NCI-H510A treated with DMSO at 0.1 percent for 48 hours (cell line): ENCODE data around the gene C11orf21.
"Not testable (repeated sequence)": the region's sequence is repeated elsewhere in the genome, so short reads cannot be mapped to it uniquely, and the experiment has no call there.

Experiments
- DNase-seq: peaks from one replicate; lab custom pipeline; 2025; lab: John Stamatoyannopoulos, UW

Gene C11orf21

DNA sequence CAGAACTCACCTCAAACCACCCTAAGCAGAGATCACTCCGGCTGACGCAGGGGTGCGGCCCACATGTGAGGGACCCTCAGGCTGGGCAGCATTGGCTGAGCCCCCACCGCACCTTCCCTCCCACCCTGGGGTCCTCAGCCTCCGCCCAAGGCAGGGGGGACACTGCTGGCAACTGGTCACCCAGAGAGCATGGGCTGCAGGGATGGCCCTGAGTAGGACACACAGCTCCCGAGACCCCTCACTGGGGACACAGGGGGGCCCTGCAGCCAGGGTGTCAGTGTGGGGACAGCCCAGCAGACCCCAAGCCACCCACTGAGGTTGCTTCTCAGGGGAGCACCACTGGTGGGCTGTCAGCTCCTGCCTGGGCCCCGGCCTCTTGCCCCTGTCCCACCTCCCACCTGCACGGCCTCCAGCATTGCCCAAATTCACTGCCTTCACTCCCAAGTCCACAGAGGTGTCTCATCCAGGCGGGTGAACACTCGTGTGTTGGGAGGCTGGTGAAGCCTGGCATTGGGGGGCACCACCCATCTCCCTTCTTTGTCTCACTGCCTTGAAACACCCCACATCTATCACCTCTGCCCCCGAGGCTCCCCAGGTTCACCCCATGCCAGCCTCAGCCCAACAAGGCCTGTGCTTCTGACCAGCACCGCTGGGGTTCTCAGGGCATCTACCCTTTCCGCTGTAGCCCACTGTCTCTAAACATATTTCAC, 4.7 kb downstream of the C11orf21 start:
- no peak for DNase-seq

DNA sequence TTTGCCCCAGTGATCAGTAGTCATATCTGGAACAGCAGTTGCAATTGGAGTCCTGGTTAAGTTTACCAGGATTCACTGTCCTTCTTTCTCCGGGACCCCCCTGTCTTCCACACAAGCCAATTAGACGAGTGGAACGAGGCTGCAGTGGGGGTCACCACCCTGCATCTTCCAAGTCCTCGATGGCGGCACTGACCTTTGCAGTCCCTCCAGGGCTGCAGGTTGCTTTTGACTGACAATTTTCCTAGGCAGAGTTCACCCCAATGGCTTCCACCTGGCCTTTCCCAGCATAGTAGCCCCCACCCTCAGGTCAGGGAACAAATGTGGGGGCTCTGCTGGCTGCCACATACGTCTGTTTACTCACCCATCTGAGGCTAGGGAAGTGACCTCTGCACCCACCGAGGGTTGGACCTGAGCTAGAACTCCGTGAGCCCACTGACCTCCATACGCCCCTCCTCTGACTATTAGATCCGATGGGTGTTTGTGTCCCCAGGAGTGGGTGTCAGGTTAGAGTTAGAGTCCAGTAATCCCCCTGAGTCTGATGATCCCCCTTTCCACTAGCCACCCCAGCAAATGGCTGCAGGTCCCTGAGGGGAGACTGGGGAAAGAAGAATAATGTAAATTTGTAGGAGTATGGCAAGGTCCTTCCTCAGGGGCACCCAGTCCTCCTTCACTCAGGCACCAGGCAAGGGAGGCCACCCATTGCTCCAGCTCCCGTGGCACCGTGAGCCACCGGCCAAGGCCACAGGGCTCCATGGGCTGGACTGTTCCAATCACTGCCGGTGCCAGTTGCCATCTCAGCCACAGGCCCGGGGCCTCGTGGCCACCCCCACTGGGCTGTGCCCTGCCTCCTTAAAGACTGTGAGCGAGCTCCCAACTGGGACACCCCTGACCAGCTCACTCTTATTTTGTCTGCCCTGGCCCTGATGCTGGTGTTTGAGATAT, 5.5 kb downstream of the C11orf21 start:
- DNase-seq: no peak

DNA sequence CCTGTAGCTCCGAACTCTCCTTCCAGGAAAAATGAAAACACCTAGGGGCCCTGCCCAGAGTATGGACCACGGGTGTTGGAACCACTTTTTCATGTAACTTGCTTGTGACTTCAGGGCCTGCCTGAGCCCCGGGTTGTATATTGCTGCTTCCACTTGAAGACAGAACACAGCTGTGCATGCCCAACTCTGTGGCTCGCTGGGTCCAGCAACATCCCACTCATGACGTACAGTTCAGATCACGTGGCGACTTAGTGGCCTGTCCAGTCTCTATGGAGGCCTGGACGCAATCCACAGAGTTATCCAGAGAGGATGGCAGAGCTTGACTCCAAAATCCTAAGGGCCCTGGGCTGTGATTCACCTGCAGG, 6.8 kb downstream of the C11orf21 start:
- DNase-seq: no peak

DNA sequence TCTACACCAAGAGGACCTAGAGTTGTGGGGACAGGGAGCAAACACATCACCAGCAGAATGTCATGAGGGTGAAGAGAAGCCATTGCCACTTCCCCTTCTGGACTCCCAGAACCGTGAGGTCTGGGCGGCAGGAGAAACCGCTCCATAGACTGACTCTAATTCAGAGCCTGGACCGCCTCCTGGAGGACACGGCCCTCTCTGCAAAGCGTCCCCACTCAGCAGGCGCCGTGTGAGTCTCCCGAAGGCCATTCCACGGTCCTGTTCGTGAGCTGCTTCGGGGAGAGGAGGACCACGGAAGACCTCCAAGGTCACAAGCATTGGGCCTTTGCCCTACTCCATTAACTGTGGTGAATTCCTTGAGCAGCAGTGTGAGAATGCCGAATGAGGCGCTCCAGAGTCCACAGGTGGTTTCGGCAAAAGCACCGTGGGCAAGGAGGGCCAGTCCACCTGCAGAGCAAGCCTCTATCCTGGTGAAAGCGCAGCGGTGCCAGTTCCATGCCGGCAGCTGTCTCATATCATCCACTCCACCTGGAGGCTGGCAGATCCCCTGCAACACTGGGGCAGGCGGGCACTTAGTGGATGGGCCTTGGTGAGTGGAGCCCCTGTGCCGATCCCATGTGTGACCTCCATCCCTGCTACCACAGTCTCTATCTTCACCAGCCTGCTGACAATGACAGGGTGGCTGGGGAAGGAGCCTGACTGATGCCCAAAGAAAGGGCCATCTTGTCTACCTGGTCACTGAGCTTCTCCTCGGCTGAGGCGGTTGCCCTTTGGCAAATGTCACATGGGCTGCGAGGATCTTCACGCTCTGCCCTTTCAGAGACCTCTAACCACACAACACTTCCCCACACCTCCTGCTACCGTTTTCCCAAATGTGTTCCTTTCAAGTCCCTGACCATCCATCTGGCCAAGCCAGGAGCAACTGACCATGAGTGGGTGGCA, 7.5 kb downstream of the C11orf21 start:
- DNase-seq: no peak

DNA sequence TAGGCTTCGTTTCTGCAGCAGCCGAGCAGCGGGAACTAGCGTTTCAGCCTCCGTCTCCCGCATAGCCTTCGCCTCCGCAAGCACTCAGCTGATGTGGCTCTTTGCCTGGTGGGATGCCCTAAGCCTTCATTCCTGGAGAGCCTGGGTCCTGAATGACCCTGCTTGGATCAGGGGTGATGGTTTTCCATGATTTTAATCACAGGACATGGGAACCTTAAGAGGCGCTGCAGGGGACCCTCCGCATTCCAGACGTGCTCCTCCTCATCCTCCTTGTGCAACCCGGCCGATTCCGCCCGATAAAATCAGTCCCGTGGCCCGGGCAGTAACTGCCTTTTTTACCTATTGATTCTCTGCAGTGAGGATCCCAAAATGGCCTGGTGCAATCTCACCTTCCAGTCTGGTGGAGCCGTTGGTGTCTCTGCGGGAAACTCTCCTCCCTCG, 8.2 kb downstream of the C11orf21 start:
- DNase-seq: no peak

DNA sequence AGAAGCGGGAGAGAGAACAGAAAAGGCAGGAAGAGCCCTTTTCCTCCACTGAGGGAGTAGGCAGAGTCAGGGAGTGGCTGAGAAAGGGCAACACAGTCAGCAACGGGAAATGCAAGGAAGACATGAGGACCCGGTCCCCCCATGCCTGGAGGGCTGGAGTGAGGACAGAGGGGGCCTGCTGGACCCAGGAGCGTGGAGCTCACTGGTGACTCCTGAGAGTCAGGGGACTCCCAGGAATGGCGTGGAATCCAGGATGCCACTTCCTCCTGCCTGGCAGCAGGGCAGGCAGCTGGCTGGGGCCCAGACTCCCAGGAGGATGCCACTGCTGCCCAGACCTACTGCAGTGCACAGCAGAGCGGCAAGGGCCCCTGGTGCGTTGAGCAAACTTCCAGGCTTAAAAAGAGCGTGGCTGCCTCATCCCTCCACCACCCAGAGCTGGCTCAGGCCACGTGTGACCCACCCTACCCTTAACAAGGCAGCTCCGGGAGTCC, 11.3 kb downstream of the C11orf21 start:
- DNase-seq: no peak

DNA sequence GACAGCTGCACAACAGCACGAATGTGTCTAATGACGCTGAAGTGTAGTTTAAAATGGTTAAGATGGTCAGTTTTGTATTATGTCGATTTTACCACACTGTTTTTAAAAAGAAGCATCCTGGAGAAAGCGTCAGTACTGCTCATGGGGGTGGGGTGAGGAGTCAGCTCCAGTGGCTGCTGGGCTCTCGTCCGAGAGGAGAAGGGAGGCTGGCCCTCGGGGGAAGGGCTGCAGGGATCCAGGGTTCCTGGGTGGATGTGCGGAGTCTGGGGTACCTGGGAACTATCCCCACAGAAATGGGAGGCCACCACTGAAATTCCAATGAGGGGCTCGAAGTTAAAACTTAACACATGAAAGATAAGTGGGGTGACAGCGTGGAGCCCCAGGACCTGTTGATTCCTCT, 11.9 kb downstream of the C11orf21 start:
- no peak for DNase-seq

DNA sequence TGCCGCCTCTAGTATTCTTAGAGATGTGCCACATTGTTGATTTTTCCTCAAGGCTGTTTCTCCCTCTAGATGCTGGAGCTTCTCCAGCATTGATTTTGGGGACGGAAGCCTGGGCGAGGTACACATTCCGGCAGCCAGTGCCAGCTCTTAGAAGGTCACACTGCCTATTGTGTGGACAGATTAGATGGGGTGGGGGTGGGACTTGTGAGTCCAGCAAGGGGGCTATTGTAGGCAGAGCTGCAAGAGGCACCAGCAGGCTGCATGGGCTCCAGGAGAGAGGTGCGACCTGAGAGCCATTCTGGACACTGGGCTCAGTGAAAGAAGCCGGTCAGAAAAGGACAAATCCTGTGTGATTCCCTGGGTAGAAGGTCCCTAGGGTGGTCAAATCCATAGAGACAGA, 12.4 kb downstream of the C11orf21 start:
- no peak for DNase-seq

DNA sequence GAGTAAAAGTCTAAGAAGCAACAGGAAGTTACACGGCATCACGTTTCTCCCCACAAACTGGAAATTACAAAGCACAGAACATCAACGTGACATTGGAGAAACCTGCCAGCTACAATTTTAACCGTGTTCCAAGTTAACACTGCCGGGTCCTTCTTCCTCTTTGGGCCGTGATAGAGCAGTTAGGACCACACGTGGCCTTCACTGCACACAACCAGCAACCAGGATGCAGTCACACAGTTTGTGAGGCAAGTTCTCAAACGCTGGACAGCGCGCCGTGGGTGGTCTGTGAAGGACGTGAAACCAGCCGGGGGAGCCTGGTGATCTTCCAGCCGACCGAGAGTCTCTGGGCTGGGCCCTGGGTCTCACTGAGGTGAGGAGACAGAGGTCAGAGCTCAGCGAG, 14.6 kb downstream of the C11orf21 start:
- no peak for DNase-seq

DNA sequence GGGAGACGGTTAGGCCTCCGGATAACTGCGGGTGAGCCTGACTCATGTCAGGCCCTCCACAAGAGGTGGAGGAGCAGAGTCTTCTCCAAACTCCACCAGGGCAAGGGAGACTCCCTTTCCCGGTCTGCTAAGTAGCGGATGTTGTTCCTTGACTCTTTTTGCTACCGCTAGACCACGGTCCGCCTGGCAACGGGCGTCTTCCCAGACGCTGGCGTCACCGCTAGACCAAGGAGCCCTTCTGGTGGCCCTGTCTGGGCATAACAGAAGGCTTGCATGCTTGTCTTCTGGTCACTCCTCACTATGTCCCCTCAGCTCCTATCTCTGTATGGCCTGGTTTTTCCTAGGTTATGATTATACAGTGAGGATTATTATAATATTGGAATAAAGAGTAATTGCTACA, 15.4 kb downstream of the C11orf21 start:
- not testable (repeated sequence) for DNase-seq

DNA sequence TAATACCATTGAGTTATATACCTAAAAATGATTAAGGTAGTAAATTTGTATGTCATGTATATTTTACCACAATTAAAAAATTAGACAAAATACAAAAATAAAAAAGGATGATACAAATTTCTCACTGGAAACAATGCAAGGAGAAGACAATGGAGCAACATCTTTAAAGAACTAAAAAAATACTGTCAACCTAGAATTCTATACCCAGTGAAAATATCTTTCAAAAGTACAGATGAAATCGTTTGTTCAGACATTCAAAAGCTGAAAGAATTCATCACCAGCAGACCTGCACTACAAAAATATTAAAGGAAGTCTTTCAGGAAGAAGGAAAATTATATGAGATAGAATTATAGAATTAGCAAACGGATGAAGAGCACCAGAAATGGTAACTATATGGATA, 21.5 kb downstream of the C11orf21 start:
- DNase-seq: no peak

DNA sequence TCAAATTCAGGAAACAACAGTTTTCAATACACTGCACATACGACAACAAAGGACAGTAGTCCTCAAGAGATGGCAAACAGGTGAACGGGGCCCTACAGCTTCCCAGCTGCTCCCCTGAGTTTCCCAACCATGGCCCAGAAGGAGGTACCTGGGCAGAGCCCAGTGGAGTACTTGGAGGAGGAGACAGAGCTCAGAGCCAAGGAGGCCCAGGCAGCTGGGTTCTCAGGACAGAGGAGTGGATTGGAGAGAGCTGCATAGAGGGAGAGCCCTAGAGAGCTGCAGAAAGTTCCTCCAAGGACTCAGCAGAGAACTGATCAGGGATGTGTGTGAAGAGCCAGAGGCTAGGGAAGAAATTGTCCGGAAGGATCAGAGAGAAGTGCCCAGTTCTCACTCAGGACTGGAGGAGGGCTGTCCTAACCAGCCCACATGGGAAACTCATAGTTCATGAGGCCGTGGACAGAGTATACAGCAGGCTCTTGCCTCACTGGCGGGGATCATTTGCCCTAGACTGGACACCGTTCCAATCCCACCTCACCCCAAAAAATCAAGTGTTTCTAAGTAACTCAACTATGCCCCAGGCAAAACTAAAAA, 23.7 kb downstream of the C11orf21 start:
- DNase-seq: no peak

DNA sequence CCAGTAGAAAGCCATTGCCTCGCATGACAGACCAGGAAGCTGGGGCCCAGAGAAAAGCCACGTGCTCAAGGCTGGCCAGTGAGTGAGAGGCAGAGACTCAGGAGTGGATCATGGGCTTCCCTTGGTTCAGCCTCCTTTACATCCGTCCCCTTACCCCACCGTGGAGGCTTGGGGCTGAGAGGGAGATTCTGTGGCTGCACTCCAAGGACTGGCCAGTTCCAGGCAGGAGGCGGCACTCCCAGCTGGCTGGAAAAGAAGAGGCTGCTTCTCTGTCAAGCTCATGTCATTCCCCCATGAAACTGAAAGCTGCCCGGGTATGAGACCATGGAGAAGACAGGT, 24.7 kb downstream of the C11orf21 start:
- no peak for DNase-seq

DNA sequence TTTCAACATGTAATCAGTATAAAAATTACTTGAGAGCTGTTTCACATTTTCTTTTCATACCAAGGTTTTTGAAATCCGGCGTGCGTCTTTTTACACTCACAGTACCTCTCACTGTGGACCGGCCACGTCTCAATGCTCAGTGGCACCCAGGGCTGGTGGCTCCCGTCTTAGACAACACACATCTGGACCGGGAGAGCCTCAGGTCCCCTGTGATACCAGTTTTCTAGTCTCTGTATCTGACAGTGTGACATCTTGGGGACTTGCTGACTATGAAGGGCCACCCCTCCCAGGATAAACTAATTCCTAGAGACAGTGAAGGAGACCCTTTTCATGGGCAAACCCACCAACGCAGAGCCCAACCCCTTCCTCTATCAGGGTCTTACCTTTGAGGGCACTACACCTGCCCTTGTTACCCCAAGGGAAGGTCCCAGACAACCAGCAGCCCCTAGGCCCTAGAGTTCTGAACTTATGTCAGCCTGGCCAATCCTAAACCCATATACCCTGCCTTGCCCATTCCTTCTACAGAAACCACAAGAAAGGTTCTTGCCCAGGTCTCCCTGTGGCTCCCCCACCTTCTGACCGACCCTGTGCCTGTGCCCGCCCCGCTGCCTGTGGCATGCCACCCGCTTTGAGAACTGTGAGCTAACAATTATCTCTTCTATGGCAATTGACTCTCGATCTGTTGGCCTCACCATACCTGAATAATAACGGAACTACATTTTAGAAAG, 25.3 kb downstream of the C11orf21 start:
- no peak for DNase-seq

DNA sequence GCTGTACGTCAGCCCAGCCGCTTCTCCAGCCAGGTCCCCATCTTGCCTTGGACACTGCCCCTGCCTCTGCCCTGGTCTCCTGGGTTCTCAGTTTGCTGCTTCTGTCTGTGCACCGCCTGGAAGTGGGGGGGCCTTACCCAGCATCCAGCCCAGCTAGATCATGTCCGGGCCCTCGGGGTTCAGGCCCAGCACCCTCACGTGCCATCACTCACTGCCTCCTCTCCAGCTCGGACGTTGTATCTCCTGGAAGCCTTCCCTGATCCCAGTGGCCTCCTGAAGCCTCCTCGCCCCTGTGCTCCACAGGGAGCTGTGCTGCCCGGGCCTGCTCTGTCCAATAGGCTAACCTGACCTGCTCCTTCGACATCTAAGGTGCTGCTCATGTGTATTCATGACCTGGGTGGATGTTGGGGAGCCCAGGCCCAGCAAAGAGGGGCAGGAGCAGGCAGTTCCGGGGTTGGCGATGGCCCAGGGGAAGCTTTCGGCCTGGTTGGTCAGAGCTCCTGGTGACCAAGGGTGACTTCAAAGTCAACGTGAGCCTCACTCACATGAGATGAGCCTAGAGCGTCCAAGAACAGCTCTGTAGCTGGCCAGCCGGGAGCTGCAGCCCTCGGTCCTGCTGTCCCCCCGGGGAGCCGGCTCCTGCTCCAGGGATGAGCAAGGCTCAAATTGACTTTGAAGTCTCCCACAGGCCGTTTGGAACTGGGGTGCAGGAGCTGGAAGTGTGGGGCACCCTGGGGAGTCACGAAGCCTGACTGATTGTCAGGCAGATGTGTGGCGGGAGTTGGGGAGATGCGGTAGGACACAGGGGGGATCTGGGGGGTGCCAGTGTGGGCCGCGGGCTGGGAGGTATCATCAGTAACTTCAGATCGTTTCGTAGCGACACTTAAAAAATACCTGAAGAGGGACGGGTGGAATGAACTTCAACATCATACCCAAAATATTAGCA, 26.1 kb downstream of the C11orf21 start:
- no peak for DNase-seq

DNA sequence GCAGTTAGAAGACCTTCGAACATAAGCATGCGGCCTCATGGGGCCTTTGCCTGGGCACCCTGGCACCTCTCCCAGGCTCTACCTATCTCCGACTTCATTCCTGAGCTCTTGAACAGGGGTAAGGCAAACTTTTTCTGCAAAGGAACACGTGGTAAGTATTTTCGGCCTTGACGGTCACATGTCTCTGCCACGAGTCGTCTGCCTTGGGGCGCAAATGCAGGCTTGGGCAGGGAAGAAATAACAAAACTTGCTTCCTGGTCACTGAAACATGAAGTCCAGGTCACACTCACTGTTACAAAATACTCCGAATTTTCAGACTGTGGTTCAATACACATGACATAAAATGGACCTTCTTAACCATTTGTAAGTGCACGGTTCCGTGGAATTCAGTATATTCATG, 27.9 kb downstream of the C11orf21 start:
- DNase-seq: no peak

DNA sequence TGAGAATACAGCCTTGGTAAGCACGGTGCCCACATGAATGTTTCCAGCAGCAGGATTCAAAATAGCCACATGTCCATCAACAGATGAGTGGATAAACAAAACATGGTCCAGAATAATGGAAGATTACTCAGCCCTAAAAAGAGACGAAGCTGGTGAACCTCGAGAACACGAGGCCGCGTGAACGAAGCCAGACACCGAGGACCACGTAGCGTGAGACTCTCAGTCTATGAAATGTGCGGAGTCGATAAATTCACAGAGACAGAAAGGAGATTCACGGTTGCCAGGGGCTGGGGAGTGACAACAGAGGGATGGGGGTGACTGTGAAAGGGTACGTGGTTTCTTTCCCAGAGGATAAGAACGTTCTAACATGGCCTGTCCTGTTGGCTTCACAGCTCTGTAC, 28.4 kb downstream of the C11orf21 start:
- DNase-seq: no peak

DNA sequence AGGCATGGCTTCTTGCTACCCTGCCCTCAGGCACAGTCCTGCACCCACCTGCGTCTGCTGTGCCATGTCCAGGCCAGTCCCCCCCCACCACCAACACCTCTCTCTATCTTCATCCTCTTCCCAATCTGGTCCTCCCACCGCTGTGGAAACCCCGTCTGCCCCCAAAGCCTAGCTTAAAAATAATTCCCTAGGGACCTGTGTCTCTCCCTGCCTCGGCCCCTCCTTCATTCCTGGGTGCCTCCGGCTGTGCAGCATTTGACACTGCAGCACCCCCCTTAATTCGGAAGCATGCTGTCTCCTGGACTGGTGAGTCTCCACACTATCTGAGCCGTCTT, 28.8 kb downstream of the C11orf21 start:
- DNase-seq: no peak

DNA sequence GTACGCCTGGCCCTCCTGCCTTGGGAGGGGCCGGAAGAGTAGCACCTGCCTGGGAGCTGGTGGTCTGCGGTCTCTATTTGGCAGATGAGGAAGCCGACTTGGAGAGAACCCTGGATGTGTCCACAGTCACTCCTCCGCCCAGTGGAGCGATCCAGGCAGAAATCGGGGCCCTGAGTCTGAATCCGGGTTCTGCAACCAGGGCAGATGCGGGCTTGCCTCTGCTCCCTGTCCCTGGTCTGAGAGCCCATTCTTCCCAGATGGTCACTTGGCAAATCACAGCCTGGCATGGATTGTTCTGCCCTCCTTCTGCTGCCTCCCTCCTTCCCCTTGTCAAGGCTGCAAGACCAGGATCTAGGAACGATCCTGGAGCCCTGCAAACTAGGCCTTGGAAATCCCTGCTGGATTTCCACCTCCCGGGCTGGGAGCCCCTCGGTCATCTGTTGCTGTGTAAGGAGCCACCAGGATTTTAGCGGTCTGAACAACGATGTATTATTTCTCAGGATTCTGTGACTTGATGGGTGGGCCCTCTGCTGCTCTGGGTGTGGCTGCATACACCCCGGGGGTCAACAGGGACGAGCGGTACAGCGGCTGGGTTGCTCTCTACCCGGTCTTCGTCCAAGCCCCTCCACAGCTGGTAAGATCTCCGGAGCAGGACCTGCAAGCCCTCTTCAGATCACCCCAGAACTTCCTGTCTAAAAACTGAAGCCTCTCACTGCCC, 29.3 kb downstream of the C11orf21 start:
- no peak for DNase-seq
